Fibroblast of pulmonary artery (primary cell): ENCODE measurements around the gene TBX22.
"Not testable (repeated sequence)": the region's sequence is repeated elsewhere in the genome, so short reads cannot be mapped to it uniquely, and the experiment has no call there.

Source experiments
- DNase-seq: peaks from one replicate; pipeline ENCODE4 v3.0.0-alpha.2; 2010; ENCODE audit warnings: low read depth
- H3K4me3 ChIP-seq: replicated peaks from 2 replicates; pipeline ENCODE4 v1.5.1; 2011; ENCODE audit warnings: low read depth, mild to moderate bottlenecking, control low read depth, low read length, moderate library complexity
- CTCF ChIP-seq: IDR thresholded peaks from 2 replicates; pipeline ENCODE4 v1.5.1; 2011; ENCODE audit warnings: mild to moderate bottlenecking, control low read depth, low read length, inconsistent platforms; ENCODE audit errors: missing control alignments

Gene TBX22

DNA sequence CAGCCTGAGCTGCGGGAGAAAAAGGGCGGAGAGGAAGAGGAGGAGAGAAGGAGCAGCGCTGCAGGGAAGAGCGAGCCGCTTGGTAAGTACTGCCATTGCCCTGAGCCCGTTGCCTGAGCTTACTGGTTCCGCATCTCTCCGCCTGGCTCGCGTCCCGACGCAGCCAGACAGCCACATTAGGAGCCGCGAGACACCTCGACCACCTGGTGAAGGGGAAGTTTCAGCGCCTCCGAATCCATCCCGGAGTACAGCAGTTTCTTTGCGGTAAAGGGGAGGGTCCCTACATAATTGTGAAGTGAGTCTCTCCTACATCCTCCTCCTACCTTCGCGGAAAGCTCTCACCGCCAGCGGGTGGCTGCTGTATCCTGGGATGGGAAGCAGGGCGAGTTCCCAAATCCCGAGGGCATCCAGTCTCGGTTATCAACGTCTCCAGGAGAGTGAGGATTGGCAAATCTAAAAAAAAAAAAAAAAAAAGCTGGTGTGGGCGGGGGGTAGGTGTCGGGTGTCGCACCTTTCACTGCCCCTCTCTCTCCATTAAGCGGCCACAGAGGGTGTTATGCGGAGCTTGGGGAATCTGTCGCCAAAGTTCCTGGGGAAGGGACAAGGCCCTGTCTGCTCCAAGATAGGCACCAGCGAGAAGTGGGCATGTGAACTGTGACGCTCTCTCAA is 7.9 kb downstream of the TBX22 start:
- DNase-seq, result no peak
- no peak for TF ChIP-seq CTCF
- H3K4me3 ChIP-seq, result no peak overlapping the region

DNA sequence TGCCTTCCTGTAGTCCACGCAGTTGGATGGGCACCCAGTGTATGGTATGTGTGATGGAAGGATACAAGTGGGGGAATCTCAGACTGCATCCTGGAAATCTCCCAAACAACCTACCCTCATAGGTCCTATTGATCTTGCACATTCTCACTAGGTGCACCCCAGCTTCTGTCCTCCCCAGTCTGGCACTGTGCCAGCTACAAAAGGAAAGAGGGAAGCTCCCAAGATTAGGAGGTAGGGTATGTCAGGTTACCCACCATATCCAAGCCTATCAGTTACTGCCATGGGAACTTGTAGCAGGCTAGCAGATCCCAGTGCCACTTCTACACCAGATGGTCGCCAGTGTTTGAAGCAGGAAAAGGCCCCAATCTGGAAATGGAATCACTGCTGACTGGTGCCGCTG is 11.6 kb downstream of the TBX22 start:
- no peak for TF ChIP-seq CTCF
- H3K4me3 ChIP-seq, result no peak overlapping the region
- DNase-seq, result no peak

DNA sequence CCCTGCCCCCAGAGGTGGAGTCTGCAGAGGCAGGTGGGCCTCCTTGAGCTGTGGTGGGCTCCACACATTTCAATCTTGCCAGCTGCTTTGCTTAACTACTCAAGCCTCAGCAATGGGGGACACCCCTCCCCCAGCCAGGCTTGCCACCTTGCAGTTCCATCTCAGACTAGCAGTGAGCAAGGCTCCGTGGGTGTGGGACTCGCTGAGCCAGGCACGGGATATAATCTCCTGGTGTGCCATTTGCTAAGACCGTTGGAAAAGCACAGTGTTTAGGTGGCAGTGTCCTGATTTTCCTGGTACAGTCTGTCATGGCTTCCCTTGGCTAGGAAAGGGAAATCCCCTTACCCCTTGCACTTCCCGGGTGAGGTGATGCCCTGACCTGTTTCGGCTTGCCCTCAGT is 51.6 kb downstream of the TBX22 start:
- DNase-seq, H3K4me3 ChIP-seq: not testable (repeated sequence)

GRCh38 chrX:80075625-80076024 is 61.1 kb downstream of the TBX22 start:
- H3K4me3 ChIP-seq, DNase-seq: not testable (repeated sequence)
